HCT116 (cell line): Measurements from ENCODE around the gene HOXB3.

Source experiments
- ELF1 ChIP-seq: IDR thresholded peaks from 2 replicates; pipeline ENCODE4 v1.6.1; 2012; ENCODE audit warnings: low read depth, borderline replicate concordance
- FOSL1 ChIP-seq: IDR thresholded peaks from 2 replicates; pipeline ENCODE4 v1.6.1; 2012; ENCODE audit warnings: low read depth
- POLR2A ChIP-seq: IDR thresholded peaks from 2 replicates; pipeline ENCODE4 v1.7.0; 2011; ENCODE audit warnings: borderline replicate concordance; ENCODE audit not compliant: insufficient read depth, insufficient read length; ENCODE audit errors: extremely low read depth
- RAD21 ChIP-seq: IDR thresholded peaks from 2 replicates; pipeline ENCODE4 v1.6.1; 2012; ENCODE audit warnings: low read depth, mild to moderate bottlenecking
- ZNF274 ChIP-seq: fragments of 200-500 bp; sonication (Bioruptor generic); IDR thresholded peaks from 2 replicates; pipeline ENCODE4 v1.6.1; 2014; ENCODE audit warnings: mild to moderate bottlenecking, low read depth, low read length, inconsistent platforms
- TF ChIP-seq, protein P1 (sequence below), 3 experiments: fragments of 200-600 bp in 1 of 3; sonication (generic) in 1 of 3; IDR thresholded peaks in 2 of 3; conservative IDR thresholded peaks in 1 of 3; 2 replicates each; pipeline ENCODE4 v1.5.1; 2012 to 2017; ENCODE audit warnings: low read depth in 2 of 3, low read length in 2 of 3, antibody characterized with exemption in 1 of 3, borderline replicate concordance in 1 of 3, control low read depth in 1 of 3, mild to moderate bottlenecking in 1 of 3, mixed read lengths in 1 of 3, mixed run types in 1 of 3, moderate library complexity in 1 of 3; ENCODE audit not compliant: insufficient read depth in 1 of 3
- TF ChIP-seq, protein P2 (sequence below): IDR thresholded peaks from 2 replicates; pipeline ENCODE4 v1.6.1; 2012
- TF ChIP-seq, protein P3 (sequence below): IDR thresholded peaks from 2 replicates; pipeline ENCODE4 v1.6.1; 2012; ENCODE audit warnings: low read depth

DNA sequence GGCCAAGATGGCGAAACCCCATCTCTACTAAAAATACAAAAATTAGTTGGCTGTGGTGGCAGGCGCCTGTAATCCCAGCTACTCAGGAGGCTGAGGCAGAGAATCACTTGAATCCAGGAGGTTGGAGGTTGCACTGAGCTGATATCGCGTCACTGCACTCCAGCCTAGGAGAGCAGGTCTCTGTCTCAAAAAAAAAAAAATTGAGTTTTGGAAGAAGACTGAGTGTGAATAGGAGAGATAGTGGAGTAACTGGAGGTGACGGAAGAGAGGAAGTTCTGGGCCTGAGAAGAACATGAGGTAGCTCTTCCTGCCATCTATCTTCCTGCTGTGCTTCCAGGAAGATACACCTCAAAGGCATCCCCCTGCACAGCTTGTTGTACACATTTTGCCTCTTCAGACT, 70.6 kb downstream of the HOXB3 start:
- TF ChIP-seq ZNF274 (no peak), POLR2A (no peak), RAD21 (no peak), FOSL1 (no peak), ELF1 (no peak)
- TF ChIP-seq, protein P1, sequence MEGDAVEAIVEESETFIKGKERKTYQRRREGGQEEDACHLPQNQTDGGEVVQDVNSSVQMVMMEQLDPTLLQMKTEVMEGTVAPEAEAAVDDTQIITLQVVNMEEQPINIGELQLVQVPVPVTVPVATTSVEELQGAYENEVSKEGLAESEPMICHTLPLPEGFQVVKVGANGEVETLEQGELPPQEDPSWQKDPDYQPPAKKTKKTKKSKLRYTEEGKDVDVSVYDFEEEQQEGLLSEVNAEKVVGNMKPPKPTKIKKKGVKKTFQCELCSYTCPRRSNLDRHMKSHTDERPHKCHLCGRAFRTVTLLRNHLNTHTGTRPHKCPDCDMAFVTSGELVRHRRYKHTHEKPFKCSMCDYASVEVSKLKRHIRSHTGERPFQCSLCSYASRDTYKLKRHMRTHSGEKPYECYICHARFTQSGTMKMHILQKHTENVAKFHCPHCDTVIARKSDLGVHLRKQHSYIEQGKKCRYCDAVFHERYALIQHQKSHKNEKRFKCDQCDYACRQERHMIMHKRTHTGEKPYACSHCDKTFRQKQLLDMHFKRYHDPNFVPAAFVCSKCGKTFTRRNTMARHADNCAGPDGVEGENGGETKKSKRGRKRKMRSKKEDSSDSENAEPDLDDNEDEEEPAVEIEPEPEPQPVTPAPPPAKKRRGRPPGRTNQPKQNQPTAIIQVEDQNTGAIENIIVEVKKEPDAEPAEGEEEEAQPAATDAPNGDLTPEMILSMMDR (IDR thresholded peaks at IDR 0.05 in 2 of 3, conservative IDR thresholded peaks at IDR 0.05 in 1 of 3; ENCODE audit: borderline replicate concordance in 1 of 3, insufficient read depth in 1 of 3, low read depth in 2 of 3, low read length in 2 of 3): no peak
- TF ChIP-seq, protein P2, sequence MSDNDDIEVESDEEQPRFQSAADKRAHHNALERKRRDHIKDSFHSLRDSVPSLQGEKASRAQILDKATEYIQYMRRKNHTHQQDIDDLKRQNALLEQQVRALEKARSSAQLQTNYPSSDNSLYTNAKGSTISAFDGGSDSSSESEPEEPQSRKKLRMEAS: no peak
- TF ChIP-seq, protein P3, sequence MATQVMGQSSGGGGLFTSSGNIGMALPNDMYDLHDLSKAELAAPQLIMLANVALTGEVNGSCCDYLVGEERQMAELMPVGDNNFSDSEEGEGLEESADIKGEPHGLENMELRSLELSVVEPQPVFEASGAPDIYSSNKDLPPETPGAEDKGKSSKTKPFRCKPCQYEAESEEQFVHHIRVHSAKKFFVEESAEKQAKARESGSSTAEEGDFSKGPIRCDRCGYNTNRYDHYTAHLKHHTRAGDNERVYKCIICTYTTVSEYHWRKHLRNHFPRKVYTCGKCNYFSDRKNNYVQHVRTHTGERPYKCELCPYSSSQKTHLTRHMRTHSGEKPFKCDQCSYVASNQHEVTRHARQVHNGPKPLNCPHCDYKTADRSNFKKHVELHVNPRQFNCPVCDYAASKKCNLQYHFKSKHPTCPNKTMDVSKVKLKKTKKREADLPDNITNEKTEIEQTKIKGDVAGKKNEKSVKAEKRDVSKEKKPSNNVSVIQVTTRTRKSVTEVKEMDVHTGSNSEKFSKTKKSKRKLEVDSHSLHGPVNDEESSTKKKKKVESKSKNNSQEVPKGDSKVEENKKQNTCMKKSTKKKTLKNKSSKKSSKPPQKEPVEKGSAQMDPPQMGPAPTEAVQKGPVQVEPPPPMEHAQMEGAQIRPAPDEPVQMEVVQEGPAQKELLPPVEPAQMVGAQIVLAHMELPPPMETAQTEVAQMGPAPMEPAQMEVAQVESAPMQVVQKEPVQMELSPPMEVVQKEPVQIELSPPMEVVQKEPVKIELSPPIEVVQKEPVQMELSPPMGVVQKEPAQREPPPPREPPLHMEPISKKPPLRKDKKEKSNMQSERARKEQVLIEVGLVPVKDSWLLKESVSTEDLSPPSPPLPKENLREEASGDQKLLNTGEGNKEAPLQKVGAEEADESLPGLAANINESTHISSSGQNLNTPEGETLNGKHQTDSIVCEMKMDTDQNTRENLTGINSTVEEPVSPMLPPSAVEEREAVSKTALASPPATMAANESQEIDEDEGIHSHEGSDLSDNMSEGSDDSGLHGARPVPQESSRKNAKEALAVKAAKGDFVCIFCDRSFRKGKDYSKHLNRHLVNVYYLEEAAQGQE: no peak
